Activated T-cell treated with anti-CD3 and anti-CD28 coated beads for 1 hour (primary cell): Measurements from ENCODE around the gene DCAF5.

Experiments used
- DNase-seq: peaks from one replicate; pipeline ENCODE4 v3.0.0-alpha.2; 2020; ENCODE audit warnings: low read depth

Gene DCAF5

DNA sequence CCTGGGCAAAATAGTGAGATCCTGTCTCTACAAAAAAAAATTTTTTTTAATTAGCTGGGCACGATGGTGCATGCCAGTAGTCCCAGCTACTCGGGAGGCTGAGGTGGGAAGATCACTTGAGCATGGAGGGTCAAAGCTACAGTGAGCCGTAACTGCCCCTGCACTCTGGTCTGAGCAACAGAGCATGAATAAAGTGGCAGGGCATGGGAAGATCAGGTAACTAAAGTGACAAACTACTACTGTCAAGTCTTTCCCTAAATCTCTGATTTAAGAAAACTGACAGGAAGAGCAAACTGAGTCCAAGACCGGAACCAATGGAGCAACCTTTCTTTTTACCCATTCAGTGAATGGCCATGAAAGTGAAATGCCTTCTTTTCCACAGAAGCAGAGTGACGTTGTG lies 10.8 kb downstream of the DCAF5 start:
- DNase-seq: no peak

DNA sequence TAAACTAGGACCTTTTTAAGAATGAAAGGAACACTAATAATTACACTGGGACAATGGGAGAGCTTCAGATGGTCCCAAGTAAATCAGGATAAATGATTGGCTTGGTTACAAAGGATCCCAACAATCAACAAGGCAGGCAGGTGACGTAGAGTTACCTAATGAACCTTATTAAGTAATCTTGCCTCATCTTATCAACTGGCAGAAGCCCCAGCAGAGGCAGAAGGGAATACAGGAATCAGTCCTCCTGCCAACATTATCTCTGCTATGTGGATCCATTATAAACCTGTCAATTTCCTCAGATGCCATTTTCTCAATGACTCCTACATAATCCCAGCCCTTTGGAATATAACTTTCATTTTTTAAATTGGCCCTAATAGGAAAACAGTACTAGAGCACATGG lies 11.4 kb downstream of the DCAF5 start:
- DNase-seq: no peak

DNA sequence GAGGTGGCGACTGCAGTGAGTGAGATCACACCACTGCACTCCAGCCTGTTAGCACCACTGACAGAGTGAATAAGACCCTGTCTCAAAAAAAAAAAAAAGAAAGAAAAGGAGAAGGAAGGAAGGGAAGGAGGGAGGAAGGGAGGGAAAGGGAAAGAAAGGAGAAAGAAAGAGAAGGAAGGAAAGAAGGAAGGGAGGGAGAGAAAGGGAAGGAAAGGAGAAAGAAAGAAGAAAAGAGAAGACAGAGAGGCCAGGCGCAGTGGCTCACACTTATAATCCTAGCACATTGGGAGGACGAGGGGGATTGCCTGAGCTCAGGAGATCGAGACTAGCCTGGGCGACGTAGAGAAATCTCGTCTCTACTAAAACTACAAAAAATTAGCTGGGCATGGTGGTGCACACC lies 13.2 kb downstream of the DCAF5 start:
- no peak for DNase-seq

DNA sequence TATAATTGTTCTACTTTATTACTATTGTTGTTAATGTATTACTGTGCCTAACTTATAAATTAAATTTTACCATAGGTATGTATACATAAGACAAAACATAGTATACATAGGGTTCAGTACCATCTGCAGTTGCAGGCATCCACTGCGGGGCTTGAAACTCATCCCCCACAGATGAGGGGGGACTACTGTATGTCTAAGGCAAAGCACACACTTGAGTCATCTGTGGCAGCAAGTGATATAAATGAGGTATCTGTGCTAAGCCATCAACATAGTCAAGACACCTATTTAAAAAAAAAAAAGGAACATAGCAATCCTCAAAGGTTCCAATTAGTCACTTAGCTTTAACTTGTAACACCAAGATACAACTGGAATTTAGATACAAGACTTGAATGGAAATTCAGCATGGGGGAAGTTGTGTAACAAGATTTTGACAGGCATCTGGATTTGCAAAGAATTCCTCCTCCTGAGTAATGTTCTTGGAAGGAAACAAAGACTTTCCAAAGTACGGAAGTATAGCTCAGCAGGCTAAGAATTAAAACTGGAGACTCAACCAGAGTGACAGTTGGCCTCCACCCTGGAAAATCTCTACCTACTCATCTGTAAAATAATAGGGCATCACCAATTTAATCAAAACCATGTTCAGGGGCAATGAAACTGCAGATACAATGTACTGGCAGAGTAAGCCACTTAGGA lies 14.9 kb downstream of the DCAF5 start:
- no peak for DNase-seq

DNA sequence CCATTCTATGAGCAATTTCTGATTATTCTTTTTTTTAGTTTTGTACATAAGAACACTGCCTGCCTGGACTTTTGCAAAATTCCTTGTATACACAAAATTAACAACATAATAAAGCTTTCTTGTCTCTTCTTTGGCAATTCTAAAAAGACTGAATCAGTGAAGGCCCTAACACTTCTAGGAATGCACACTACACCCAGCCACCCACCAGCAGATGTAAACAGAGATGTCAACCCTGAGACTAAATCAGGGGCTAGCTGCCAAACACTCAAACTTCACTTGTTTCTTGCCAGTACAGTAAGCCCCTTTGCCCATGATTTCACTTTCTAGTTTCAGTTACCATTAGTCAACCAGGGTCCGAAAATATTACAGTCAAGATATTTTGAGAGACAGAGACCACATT lies 15.5 kb downstream of the DCAF5 start:
- no peak for DNase-seq

DNA sequence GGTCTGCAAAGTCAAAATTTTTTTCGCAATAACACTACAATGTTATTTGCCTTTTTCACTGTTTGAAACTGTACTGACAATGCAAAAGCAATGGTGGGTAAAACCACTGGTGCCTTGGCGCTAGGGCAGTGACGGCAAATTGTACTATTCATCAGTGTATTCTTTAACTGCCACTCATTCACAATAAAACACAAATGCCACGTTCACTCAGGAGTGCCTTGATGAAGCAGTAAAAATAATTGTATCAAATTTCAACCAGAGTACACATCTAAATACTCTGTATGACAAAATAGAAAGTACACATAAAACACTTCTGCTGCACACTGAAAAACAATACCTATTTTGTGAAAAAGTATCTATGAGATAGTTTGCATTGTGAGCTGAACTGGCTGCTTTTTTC lies 17.8 kb downstream of the DCAF5 start:
- no peak for DNase-seq

DNA sequence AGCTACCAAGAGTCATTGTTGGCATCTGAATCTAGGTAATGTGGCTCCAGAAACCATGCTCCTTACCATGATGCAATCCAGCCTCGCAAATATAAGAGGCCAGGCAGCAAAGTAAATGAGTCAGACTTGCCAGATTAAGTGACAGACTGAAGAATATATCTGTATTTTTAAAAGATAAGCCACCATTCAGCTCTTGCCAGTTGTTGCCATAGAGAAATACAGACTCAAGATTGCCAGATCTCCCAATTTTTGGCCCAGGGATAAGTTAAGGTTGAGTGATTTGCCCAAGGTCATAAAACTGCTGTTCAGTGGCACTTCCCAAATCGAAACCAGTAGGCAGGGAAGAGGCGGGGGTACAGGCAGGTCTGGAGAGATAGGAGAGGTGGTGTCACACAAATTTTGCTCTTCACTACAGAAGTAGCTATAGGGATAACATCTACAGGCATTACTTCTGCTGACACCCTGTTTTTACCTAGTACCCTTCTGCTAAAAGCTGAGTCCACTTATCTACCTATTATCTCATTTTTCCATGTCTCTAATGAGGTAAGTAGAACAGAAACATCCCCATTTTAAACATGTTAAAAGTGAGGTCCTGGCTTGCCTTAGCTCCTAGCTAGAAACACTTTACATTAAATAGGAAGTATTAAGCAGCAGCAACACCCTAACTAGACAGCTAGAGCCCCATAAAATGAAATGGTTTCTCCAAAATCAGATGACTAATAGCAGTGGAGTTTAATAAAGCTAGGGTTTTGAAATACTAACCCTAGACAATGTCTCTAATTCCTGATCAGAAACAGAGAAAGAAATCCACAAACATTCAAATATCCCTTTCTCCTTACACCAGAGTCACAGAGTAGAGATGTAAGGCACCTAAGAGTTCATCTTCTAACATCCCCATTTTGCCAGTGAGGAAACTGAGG lies 19.5 kb downstream of the DCAF5 start:
- no peak for DNase-seq

DNA sequence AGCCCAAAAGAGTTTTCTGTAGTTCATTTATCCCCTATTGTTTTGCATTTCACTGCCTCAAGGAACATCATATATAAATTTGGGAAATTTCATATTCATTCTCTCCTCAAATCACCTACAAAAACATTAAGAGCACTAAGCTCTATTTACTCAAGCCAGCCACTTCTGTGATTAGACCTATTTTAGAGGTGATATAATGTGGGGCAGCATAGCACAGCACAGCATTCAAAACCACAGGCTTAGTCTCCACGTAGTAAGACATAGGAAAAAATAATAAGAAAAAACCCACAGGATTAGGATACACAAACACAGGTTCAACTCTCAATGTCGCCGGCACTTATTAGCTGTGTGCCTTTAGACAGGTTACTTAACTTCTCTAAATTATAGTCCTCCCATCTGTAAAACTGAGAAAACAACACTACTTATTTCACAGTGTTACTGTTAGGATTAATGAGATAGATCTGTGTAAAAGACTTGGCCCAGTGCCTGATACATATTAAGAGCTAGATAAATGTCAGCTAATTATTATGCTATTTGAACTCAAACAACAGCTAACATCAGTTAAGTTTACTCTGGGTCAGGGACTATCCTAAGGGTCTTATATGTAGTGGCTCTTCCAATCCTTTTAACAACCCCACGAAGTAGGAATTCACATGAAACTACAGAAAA lies 20.3 kb downstream of the DCAF5 start:
- DNase-seq: no peak

DNA sequence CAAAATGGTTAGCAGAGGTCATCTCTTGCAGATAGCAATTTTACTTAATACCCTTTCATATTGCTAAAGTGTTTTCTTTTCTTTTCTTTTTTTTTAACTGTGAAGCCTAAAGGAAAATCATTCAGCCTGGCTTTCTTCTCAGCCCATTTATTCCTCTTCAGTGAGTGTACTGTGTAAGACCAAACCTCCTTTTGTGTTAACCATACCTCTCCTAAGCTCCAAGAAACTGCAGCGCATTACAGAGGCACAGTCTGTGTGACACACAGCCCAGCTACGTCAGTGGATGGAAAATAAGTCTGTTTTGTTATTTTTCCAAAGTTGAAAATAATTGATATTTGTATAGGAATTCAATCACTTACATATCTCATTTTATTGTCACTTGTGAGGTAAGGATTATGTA lies 21.7 kb downstream of the DCAF5 start:
- no peak for DNase-seq

DNA sequence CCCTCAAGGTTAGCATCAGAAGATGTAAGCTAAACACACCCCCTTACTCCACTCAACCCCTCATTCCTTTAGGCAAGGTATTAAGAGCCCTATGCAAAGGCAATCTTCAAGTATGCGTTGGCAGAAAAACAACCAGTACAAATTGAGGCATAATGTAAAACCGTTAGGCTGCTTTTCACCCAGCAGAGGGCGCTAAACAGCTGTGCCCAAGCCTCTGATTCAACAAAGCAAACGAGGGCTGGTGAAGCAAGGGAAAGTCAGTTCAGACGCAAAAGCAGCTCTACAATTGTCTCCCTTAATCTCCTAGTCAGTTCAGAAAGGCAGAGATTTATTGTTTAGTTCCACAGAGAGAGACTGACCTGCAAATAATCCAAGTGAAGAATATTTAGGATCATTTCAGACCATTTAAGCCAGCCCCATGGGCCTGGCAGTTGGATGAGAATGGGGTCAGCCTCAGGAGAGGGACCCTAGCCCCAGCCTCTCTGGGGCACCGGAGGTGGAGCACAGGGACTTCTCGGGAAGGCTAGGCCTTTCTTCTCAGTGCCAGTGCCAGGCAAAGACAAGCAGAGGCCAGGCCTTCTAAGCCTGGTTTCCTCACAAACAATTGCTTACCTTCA lies 23.5 kb downstream of the DCAF5 start:
- DNase-seq: peak; percentile 60

DNA sequence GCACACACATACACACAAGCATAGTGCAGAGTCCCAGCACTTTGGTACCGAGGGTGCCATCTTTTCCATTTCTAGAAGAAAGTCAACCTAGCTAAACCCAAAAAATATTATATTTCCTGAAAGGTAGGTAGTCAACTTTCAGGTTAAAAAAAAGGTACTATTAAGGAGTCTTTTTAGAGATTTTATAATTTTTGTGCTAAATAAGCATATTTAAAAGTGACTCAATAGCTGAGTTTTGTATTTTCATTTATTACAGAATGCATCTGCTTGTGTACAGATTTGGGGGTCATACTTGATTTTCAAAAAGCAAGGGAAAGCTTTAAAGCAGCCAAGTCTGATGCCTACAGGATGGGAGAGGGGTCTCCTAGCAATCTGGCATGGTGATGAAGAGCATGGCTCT lies 34.6 kb downstream of the DCAF5 start:
- no peak for DNase-seq

DNA sequence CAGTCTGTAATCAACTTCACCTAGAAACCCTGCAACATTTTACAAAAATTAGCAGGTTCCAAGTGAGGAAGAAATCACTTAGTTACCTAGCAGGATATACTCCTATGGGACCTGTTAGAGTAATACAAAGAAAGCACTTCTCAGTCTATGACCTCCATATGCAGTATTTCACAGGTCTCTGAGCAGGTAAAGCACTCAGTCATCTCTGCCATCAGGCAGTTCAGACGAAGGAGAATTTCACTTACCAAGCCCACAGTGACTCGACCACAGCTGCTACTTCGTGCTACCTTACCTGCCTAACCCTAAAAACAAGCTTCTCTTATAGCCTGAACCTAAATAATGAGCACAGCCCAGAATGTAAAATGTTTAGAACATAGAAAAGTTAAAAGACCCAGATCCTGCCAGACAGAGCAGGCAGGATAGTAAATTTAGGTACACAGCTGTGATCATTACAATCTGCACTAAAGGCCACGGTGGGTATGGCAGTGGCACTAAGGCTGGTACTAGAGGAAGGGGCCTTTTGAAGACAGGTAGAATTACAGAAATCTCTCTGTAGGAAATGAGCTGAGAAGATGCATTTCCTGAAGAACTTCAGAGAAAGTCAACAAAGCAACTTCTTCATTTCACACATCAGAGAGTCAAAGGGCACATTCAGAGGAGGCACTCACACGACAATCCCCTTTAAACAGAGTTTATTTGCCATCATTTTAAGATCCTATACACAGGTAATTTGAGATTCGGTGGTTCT lies 35.7 kb downstream of the DCAF5 start:
- DNase-seq: no peak

DNA sequence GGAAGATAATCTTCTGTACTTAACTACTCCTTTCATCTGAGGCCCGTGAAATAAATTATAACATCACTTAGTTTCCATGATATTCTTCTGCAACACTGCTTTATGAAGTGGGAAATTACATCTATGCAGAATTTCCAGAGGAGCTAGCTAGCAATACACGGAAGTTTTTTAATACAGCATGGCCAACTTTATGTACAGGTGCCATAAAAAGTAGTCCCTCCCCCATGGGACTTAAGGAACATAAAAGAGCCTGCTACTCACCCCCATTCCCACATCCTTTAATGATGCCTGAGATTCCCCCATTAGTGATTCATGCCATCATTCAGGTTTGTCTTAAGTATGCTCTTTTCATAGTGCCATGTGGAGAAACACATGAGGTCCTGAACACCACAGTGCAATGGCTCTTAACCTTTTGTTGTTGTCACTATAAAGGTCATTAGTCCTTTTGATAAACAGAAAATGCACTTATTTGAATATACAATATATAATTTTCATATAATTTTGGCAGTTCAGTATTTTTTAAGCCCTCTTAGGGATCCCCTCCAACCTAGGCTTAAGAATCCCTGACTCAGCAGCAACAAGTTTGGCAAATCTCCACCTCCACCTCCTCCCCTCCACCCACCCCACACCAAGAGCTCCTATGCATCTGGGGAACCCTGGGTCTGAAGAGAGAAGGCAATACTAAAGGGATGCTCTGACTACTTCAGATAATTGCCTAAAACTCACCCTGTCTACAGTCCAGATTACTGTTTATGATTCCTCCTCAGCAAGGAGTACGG lies 37.3 kb downstream of the DCAF5 start:
- DNase-seq: no peak

DNA sequence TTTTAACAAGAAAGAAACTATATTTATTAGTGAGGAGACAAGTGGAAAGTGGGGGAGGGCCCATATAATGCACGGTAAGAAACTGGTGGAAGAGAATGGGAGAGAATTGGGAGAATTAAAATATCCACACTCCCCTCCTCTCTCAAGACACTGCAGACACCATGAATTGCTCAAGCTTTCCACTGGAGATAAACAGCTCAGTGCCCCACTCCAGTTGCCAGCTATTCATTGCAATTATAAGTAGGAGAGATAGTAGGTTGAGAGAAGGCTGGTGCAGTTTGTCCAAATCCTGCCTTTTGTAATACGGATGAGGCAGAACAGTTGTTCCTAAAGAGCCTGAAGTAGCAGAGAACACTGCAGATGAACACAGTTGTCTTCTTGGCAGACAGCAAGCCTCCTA lies 38.2 kb downstream of the DCAF5 start:
- DNase-seq: no peak

DNA sequence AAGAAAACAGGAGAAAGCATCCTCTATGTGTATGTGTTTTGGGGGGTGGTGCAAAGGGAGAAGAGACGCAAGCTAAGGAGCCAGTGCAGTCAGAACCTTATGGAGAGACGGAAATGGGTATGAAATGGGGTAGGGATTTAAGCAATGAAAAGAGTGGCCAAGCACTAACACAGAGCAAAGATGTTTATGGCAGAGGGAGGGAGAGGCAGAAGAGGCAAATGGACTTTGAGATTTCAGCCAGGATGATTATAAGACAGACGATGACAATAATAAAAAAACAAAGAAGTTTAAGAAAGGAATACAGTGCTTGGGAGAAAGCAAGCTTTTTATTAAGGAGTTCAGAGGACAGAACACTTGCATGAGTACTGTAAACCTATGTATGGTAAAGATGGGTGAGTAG lies 44.6 kb downstream of the DCAF5 start:
- DNase-seq: no peak

DNA sequence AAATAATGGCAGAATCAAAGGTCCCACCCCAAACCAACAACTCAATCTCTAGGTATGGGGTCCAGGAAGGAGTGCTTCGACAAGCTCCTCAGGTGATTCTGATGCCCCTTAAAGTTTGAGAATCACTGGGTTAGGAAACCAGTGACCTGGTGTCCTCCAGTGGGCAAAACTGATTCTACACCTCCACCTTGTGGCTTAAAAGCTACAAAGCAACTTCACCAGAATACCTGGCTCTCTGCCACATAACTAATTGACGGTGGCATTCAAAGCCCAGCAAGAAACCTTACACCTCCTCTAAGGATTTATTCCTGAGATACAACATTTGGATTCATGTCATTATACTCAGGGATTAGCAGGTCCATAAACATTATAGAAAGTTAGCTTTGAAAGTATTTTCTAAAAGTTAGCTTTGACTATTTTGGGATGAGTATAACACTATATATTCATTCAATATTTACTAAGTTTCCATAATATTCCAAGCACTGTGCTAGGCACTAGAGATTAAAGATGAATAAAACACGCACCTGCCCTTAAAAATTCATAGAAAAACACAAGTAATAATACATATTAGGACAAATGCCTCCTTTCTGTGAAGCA lies 45.4 kb downstream of the DCAF5 start:
- DNase-seq: no peak

DNA sequence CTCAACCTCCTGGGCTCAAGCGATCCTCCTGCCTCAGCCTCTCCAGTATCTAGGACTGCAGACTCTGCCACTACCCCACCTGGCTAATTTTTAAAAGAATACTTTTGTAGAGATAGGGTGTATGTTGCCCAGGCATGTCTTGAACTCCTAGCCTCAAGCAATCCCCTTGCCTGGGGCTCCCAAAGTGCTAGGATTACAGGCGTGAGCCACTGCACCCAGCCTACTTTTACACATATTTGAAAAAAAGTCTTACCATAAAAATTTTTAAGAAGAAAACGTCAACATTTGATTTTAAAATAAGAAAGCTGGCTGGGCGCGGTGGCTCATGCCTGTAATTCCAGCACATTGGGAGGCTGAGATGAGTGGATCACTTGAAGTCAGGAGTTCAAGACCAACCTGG lies 46.5 kb downstream of the DCAF5 start:
- no peak for DNase-seq

DNA sequence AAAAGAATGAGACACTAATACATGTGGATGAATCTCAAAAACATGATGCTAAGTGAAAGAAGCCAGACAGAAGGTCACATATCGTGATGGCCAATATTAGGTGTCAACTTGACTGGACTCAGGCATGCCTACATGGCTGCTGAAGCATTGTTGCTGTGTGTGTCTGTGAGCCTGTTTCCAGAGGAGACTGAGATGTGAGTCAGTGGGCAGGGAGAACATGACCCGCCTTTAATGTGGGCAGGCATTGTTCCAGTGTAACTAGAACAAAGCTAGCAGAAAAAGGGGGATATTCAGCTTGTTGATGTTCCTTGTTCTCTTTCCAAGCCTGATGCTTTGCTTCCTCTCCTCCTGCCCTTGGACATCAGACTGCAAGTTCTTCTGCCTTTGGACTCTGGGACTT lies 47.6 kb downstream of the DCAF5 start:
- no peak for DNase-seq

DNA sequence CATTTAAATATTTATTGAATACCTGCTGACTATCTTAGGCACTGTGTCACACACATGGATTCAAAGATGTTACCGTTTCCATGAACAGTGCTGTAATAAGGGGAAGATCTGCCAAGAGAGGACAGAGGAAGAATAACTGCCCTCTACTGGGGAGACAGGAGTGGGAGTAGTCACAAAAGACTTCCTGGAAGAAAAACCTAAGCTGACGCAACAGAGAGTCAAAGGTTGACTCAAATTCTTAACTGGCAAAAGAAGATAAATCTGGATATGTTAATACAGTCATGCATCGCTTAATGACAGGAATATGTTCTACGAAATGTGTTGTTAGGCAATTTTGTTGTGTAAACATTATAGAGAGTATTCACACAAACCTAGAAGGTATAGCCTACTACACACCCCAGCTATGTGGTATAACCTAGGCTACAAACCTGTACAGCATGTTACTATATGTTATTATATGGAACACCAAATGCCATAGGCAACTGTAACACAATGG lies 51.5 kb downstream of the DCAF5 start:
- DNase-seq: no peak

DNA sequence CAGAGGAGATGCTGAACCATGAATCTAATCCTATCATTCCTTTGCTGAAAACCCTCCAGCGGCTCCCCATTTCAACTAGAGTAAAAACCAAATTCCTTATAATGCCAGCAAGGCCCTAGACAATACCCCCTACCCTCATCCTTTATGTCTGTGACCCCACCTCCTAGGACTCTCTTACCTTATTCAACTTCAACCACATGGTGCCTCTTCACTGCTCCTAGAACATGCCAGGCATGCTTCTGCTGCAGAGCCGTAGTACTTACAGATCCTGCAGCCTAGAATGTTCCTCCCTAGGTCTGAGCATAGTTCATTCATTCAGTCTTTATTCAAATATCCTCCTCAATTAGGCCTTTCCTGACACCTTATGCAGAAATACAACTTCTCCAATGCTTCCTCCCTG lies 54.9 kb downstream of the DCAF5 start:
- DNase-seq: no peak
